ENCODE results near the gene MAD1L1.

Gene MAD1L1

DNA sequence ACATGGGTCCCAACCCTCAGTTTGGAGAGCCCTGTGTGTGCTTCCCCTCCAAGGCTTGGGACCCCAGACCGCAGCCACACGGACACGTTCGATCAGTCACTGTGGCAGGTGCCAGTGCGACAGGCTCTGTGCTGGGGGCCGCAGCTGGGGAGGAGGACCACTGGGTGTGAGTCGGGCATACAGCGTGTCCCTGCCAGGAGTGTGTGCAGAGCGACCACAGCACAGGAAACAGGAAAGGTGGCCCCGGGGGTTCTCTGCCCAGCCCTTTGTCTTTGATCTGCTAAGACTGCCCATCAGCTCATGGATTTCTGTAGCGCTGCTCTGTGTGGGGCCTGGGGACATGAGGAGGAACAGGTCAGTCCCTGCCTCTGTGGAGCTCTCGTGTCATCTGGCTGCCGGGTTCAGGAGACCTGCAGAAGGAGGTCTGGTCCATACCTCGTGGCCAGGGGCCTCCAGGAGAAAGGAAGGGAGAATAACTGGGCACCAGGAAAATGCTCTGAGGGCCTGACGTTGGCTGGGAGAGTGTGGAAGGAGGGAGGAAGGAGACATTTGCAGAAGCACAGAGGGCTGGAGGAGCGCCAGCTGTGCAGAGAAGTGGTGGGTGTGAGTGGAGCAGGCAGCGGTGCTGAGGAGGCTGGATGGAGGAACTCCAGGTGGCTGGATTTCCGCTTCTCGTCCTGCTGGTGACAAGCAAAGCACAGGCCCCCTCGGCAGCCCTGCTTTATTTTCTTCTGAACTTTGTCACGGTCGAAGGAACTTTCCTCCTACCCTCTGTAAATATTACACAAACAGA, 13.3 kb upstream of the MAD1L1 start:
- H3K4me3 ChIP-seq (ENCODE audit: low read depth, low read length): no peak overlapping the region
- TF ChIP-seq, protein P1, sequence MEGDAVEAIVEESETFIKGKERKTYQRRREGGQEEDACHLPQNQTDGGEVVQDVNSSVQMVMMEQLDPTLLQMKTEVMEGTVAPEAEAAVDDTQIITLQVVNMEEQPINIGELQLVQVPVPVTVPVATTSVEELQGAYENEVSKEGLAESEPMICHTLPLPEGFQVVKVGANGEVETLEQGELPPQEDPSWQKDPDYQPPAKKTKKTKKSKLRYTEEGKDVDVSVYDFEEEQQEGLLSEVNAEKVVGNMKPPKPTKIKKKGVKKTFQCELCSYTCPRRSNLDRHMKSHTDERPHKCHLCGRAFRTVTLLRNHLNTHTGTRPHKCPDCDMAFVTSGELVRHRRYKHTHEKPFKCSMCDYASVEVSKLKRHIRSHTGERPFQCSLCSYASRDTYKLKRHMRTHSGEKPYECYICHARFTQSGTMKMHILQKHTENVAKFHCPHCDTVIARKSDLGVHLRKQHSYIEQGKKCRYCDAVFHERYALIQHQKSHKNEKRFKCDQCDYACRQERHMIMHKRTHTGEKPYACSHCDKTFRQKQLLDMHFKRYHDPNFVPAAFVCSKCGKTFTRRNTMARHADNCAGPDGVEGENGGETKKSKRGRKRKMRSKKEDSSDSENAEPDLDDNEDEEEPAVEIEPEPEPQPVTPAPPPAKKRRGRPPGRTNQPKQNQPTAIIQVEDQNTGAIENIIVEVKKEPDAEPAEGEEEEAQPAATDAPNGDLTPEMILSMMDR (IDR thresholded peaks at IDR 0.05; ENCODE audit: borderline replicate concordance, insufficient read depth, low read depth, low read length): no peak

DNA sequence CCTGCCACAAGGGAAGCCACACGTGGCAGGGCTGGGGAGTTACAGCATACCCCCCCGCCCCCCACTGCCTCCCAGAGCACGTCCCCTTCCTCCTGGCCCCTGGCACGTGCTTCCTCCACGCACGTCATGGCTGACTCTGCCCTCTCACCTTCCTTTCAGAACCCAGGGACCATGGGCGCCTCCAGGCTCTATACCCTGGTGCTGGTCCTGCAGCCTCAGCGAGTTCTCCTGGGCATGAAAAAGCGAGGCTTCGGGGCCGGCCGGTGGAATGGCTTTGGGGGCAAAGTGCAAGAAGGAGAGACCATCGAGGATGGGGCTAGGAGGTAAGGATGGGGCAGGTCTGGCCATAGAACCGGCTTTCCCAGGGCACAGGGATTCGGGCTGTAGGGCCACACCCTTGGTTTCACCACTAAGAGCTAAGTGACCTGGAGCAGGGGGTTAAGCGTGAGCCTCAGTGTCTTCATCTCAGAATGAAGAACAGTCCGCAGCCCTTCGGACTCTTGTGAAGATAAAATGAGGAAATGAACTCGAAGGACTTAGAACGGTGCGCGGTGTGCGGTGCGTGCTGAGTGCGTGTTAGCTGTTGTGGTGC, 11.8 kb upstream of the MAD1L1 start:
- no peak overlapping the region for H3K4me3 ChIP-seq (ENCODE audit: low read depth, low read length)
- TF ChIP-seq, protein P1 (IDR thresholded peaks at IDR 0.05; ENCODE audit: borderline replicate concordance, insufficient read depth, low read depth, low read length): no peak

DNA sequence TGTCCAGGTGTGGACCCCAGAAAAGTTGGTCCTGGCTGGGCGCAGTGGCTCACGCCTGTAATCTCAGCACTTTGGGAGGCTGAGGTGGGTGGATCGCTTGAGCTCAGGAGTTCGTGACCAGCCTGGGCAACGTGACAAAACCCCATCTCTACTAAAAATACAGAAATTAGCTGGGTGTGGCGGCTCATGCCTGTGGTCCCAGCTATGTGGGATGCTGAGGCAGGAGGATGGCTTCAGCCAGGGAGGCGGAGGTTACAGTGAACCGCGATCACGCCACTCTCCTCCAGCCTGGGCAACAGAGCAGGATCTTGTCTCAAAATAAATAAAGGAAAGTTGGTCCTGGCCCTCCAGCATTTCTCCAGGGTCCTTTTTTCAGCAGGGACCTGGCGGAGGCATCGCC, 10.7 kb upstream of the MAD1L1 start:
- H3K4me3 ChIP-seq (ENCODE audit: low read depth, low read length): no peak overlapping the region
- TF ChIP-seq, protein P1 (IDR thresholded peaks at IDR 0.05; ENCODE audit: borderline replicate concordance, insufficient read depth, low read depth, low read length): no peak

DNA sequence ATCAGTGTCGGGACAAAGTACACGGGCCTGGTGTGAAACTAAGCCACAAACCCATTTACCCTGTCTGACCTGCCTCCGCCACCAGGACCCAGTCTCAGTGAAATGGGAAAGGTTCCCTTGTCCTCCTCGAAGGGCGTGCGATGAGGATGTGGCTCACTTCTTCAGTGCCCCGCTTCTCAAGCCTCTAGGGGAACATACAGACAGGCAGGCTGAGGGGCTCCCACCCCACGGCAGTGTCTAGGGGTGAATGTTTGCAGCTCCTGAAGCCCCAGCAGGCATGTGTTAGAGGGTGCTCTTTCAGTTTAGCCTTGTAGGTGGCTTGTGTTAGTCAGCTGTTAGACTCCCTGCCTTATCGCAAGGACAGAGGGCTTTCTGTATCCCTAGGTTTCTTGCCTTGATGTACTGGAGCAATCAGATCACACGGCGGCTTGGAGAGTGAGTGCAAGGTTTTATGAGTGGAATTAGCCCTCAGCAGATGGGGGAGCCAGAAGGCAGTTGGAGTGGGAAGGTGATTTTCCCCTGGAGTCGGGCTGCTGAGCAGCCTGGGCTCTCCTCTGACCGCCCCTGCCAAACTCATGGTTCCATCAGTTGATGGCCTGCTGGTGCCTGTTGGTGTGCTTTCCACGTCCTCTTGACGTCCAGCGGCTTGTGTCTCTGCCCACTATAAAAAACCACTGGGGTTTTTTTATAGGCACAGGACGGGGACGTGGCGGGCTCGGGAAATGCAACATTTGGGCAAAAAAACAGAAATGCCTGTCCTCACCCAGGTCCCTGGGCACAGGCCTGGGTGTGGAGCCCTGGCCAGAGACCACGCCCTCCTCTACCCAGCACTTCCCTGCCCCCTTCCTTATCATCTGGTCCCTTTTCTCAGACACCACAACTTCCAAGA, 10.0 kb upstream of the MAD1L1 start:
- peak overlapping the region; percentile 91 for H3K4me3 ChIP-seq (ENCODE audit: low read depth, low read length)
- TF ChIP-seq, protein P1 (IDR thresholded peaks at IDR 0.05; ENCODE audit: borderline replicate concordance, insufficient read depth, low read depth, low read length): no peak

DNA sequence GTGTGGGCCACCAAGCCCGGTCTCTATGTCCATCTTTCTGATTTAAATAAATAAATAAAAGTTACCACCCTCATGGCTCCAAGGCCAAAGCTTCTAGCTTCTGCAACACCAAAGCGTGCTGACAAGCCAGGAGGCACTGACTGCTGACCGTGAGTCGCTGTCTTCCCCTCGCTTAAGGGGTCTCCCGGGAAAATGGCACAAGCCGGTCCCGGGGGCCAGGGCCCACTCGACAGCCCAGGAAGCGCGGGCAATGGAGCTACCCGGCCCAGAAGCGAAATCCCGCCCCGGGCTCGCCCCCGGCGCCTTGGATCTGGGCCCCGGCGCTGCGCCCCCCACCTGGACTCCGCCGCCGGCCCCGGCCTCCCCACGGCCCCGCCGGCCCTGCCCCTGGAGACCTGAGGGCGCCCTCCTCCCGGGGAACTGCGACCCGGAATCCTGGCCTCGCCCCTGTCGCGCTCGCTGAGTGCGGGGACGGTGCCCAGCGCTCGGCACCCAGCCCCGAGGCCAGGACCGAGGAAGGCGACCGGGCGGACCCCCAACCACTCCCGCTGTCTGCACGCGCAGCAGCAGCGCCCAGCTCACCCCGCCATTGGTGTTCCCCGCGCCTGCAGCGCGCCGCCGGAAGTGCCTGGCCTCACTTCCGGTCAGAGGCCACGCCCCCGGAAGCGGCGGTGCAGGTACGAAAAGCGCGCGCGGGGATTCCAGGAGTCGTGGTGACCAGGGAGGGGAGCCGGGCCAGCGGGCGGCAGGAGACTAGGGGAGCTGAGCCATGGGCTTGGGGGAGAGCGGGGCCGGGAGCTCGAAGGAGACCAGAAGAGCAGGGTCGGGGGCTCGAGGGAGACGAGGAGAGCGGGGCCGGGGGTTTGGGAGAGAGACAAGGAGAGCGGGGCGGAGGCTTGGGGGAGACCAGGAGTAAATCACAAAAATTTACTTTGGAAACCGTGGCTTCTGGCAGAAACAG, 9.1 kb upstream of the MAD1L1 start, which contains the start of the genes MRM2 and NUDT1:
Gene MRM2, minus strand, starts transcription at position 626 of the 961 bp plus-strand sequence. Its CDS starts 36 bp downstream, at position 590.
Gene NUDT1, plus strand, starts transcription at position 647 of the 961 bp plus-strand sequence. CDS start 2,349 bp downstream, outside the sequence.
- TF ChIP-seq, protein P1 (IDR thresholded peaks at IDR 0.05; ENCODE audit: borderline replicate concordance, insufficient read depth, low read depth, low read length): no peak
- peak within 1 kb of the TSS; percentile 91 for H3K4me3 ChIP-seq (ENCODE audit: low read depth, low read length)

DNA sequence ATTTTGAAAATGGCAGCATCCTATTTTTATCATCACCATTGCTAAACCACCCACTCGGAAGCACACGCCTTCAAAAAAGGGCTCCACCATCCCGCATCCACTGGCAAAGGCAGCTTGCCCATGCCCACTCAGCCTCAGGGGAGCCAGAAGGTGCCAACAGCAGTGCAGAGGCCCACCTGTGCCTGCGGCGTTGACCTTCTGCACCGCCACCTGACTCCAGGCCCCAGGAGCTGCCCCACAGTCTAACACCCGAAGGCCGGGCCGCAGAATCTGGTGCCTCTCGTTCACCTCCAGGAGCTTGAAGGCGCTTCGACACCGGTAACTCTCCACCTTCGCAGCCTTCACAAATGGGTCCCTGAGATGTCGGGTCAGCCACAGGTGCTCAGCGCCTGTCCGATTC, 6.5 kb upstream of the MAD1L1 start:
- no peak overlapping the region for H3K4me3 ChIP-seq (ENCODE audit: low read depth, low read length)
- TF ChIP-seq, protein P1 (IDR thresholded peaks at IDR 0.05; ENCODE audit: borderline replicate concordance, insufficient read depth, low read depth, low read length): no peak
